ENCODE results near the gene TPD52L1.

Gene TPD52L1

DNA sequence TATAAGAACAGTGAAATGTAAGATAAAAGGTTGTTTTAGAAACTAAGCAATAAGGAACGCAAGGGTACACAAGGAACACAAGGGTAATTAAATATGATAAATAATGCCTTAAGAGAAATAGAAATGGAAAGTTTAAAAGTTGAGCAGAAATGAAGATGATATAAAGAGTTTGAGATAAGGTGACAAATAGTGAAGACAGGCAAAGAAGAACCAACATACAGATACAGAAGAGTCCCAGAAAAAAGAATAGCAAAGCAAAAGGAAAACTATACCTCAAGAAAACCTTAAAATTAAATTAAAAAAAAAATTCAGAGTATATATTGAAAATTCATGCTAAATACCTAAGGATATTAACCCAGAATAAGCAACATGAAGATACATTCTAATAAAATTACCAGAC lies 131.8 kb downstream of the TPD52L1 start:
- TF ChIP-seq CTCF (conservative IDR thresholded peaks at IDR 0.05; ENCODE audit: control insufficient read depth, insufficient read depth, low read depth, low read length): no peak
- no peak for DNase-seq (ENCODE audit: low read depth)
- H3K4me3 ChIP-seq (ENCODE audit: control insufficient read depth, low read depth, low read length): no peak overlapping the region

- DNase-seq (ENCODE audit: low read depth): no peak
- H3K4me3 ChIP-seq (ENCODE audit: control insufficient read depth, low read depth, low read length): no peak overlapping the region
- no peak for TF ChIP-seq CTCF (conservative IDR thresholded peaks at IDR 0.05; ENCODE audit: control insufficient read depth, insufficient read depth, low read depth, low read length)
Observed at GRCh38 chr6:125285936-125286335, 132.4 kb downstream of the TPD52L1 start.

DNA sequence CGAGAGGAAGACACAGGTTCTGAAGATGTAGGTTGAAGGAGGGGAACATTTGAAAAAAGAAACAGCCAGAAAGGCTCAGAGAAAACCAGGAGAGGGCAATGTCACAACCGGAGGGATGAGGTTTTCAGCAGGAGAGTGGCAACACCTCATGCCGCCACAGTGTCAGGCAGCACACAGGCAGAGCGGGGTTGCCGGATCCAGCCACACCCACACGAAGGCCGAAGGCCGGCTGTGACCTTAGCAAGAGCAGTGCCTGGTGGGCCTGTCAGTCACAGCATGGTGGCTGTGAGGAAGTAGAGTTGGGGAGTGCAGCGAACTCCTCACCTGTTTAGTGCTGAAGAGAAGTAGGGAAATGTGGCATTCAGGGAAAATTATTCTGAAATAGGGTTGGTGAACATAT lies 134.1 kb downstream of the TPD52L1 start:
- no peak for TF ChIP-seq CTCF (conservative IDR thresholded peaks at IDR 0.05; ENCODE audit: control insufficient read depth, insufficient read depth, low read depth, low read length)
- H3K4me3 ChIP-seq (ENCODE audit: control insufficient read depth, low read depth, low read length): no peak overlapping the region
- DNase-seq (ENCODE audit: low read depth): no peak

DNA sequence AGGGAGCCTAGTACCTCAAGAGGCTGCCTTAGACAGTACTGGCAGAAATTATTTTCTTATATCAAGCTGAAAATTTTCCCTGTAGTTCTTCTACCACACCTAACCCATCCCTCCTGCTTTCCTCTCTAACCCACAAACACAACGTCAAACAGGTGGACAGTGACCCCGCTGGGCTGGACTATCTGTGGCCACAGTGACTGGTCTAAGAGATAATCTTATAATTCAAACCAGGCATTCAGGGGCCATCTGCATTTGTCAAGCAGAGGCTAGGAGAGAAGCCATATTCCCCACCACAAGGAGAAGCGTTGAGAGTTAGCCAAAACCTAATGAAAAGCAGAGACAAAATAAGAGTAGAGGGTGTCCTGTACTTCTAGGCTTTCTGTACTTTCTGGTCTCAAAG lies 140.0 kb downstream of the TPD52L1 start:
- no peak for TF ChIP-seq CTCF (conservative IDR thresholded peaks at IDR 0.05; ENCODE audit: control insufficient read depth, insufficient read depth, low read depth, low read length)
- H3K4me3 ChIP-seq (ENCODE audit: control insufficient read depth, low read depth, low read length): no peak overlapping the region
- no peak for DNase-seq (ENCODE audit: low read depth)

DNA sequence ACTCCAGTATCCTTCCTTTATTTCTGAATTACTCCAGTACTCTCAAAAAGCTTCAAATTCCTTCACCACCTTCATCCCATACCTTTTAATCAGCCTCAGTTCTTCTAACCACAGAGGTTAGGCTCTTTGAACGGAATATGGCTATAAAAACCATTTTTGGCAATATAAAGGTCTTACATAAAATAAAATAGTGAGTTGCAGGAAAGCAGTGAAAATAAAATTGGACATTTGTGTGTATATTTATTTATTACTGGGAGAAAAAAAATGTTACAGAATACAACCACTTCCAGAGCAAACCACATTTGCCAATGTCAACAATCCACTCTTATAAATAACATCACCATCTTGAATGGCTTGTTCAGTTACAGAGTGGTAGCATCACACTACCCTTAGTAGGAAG lies 140.5 kb downstream of the TPD52L1 start:
- DNase-seq (ENCODE audit: low read depth): peak; percentile 19
- no peak for TF ChIP-seq CTCF (conservative IDR thresholded peaks at IDR 0.05; ENCODE audit: control insufficient read depth, insufficient read depth, low read depth, low read length)
- no peak overlapping the region for H3K4me3 ChIP-seq (ENCODE audit: control insufficient read depth, low read depth, low read length)

GRCh38 chr6:125294925-125295324 lies 141.4 kb downstream of the TPD52L1 start:
- TF ChIP-seq CTCF (conservative IDR thresholded peaks at IDR 0.05; ENCODE audit: control insufficient read depth, insufficient read depth, low read depth, low read length): no peak
- H3K4me3 ChIP-seq (ENCODE audit: control insufficient read depth, low read depth, low read length): no peak overlapping the region
- no peak for DNase-seq (ENCODE audit: low read depth)

DNA sequence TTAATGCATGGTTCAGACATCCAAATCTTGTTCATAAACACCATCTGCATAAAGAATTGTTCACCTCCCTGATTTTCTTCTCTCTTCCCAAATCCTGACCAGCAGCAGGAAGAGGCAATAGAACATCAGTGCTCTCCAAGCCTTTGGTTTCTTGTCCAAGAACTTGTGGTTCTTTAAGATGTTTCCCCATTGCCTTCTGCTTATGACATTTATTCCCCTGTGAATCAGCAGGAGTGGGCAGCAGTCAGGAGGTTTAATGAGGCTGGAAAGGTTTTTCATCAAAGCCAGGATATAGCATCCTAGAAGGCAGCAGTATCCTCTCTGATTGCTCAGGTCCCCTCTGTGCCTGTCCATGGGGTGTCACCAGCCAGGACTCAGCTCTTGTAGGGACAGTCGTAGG lies 142.9 kb downstream of the TPD52L1 start:
- TF ChIP-seq CTCF (conservative IDR thresholded peaks at IDR 0.05; ENCODE audit: control insufficient read depth, insufficient read depth, low read depth, low read length): no peak
- DNase-seq (ENCODE audit: low read depth): peak; percentile 52
- no peak overlapping the region for H3K4me3 ChIP-seq (ENCODE audit: control insufficient read depth, low read depth, low read length)

All from fibroblast of mammary gland (primary cell).